H1 (cell line): ENCODE data around the gene RNF113B.

Source experiments
- ATF3 ChIP-seq: IDR thresholded peaks from 2 replicates; pipeline ENCODE4 v1.6.1; 2011; ENCODE audit warnings: low read depth, mild to moderate bottlenecking, low read length; ENCODE audit not compliant: insufficient read depth
- CEBPB ChIP-seq: IDR thresholded peaks from 2 replicates; pipeline ENCODE4 v1.6.1; 2012; ENCODE audit warnings: low read depth, low read length
- CTCF ChIP-seq, 3 experiments: IDR thresholded peaks; 1 replicate in 2 of 3; 2 replicates in 1 of 3; pipeline versions ENCODE4 v1.5.1 to v1.6.1; 2011; ENCODE audit warnings: low read length in 3 of 3, mild to moderate bottlenecking in 3 of 3, inconsistent platforms in 2 of 3, low read depth in 1 of 3, moderate library complexity in 1 of 3; ENCODE audit not compliant: insufficient read depth in 1 of 3; ENCODE audit errors: control extremely low read depth in 1 of 3
- EZH2 ChIP-seq: fragments of 200-600 bp; sonication (generic); IDR thresholded peaks from 2 replicates; pipeline ENCODE4 v1.7.1; 2012; ENCODE audit warnings: low read depth, mild to moderate bottlenecking, moderate library complexity, low read length, inconsistent platforms; ENCODE audit not compliant: severe bottlenecking
- FOSL1 ChIP-seq: IDR thresholded peaks from 2 replicates; pipeline ENCODE4 v1.6.1; 2011; ENCODE audit warnings: mild to moderate bottlenecking, low read depth, low read length, moderate library complexity; ENCODE audit not compliant: insufficient read depth
- HDAC2 ChIP-seq, 2 experiments: fragments of 300-600 bp in 1 of 2; sonication (generic) in 1 of 2; IDR thresholded peaks; 2 replicates each; pipeline ENCODE4 v1.6.1; 2011 to 2012; ENCODE audit warnings: low read depth in 2 of 2, low read length in 2 of 2, mild to moderate bottlenecking in 2 of 2, moderate library complexity in 2 of 2, borderline replicate concordance in 1 of 2, inconsistent platforms in 1 of 2
- MAX ChIP-seq: IDR thresholded peaks from 2 replicates; pipeline ENCODE4 v1.6.1; 2012; ENCODE audit warnings: inconsistent platforms
- POLR2A ChIP-seq, 2 experiments: IDR thresholded peaks; 1 replicate in 1 of 2; 2 replicates in 1 of 2; pipeline ENCODE4 v1.6.1; 2011; ENCODE audit warnings: low read depth in 2 of 2, low read length in 2 of 2, mild to moderate bottlenecking in 2 of 2; ENCODE audit errors: control extremely low read depth in 1 of 2
- POLR2AphosphoS5 ChIP-seq: IDR thresholded peaks from 2 replicates; pipeline ENCODE4 v1.6.1; 2011; ENCODE audit warnings: low read depth, low read length
- RBBP5 ChIP-seq: IDR thresholded peaks from 2 replicates; pipeline ENCODE4 v1.7.1; 2012; ENCODE audit warnings: low read depth, mild to moderate bottlenecking, inconsistent platforms, low read length, moderate library complexity, borderline replicate concordance
- RFX5 ChIP-seq: IDR thresholded peaks from 2 replicates; pipeline ENCODE4 v1.6.1; 2011; ENCODE audit warnings: low read depth, low read length, improper control_type of control experiment, borderline replicate concordance
- SAP30 ChIP-seq: fragments of 300-600 bp; sonication (generic); IDR thresholded peaks from 2 replicates; pipeline ENCODE4 v1.7.1; 2012; ENCODE audit warnings: low read length, moderate library complexity, mild to moderate bottlenecking, inconsistent platforms; ENCODE audit not compliant: insufficient read depth, insufficient replicate concordance
- SIN3A ChIP-seq, 2 experiments: IDR thresholded peaks in 1 of 2; conservative IDR thresholded peaks in 1 of 2; 2 replicates each; pipeline ENCODE4 v1.6.1; 2011 to 2012; ENCODE audit warnings: low read length in 2 of 2, improper control_type of control experiment in 1 of 2, low read depth in 1 of 2, mild to moderate bottlenecking in 1 of 2
- USF2 ChIP-seq: IDR thresholded peaks from 2 replicates; pipeline ENCODE4 v1.6.1; 2011; ENCODE audit warnings: low read length, improper control_type of control experiment

- TF ChIP-seq SIN3A (conservative IDR thresholded peaks at IDR 0.05 in 1 of 2, IDR thresholded peaks at IDR 0.05 in 1 of 2; ENCODE audit: low read depth in 1 of 2, low read length in 2 of 2) (no peak), POLR2A (IDR thresholded peaks at IDR 0.05; ENCODE audit: control extremely low read depth in 1 of 2, low read depth in 2 of 2, low read length in 2 of 2) (no peak), ATF3 (no peak), CTCF (IDR thresholded peaks at IDR 0.05; ENCODE audit: control extremely low read depth in 1 of 3, insufficient read depth in 1 of 3, low read depth in 1 of 3, low read length in 3 of 3) (no peak), POLR2AphosphoS5 (no peak), CEBPB (no peak), RFX5 (no peak), MAX (no peak), HDAC2 (IDR thresholded peaks at IDR 0.05; ENCODE audit: borderline replicate concordance in 1 of 2, low read depth in 2 of 2, low read length in 2 of 2) (no peak), USF2 (no peak), EZH2 (no peak), SAP30 (no peak), FOSL1 (no peak), RBBP5 (no peak)
These were observed 2.8 kb downstream of the RNF113B start for GRCh38 chr13:98174307-98174706.
